GM23338 (cell line): ENCODE data around the gene B3GAT2. TPM values are rescaled to one million over a fixed set of nuclear protein-coding genes. Genes with fewer than 3 reads are reported as not detected.
A peak's percentile ranks its signal among the peaks of the same experiment; 100 is the strongest.

Source experiments
- ATAC-seq: fragments of 200-7000 bp; cut with Tn5 transposase; 3 replicates; pipeline ENCODE4 v1.9.1; 2020
- DNase-seq: peaks from one replicate; pipeline ENCODE4 v3.0.0-alpha.2; 2015; ENCODE audit warnings: low spot score
- H2AFZ ChIP-seq: fragments of 200-600 bp; sonication (generic); 2 replicates; pipeline ENCODE4 v1.8.0; 2016; ENCODE audit warnings: antibody characterized with exemption, mild to moderate bottlenecking, moderate library complexity
- H3F3A ChIP-seq: fragments of 200-600 bp; sonication (generic); replicated peaks from 2 replicates; pipeline ENCODE4 v1.8.0; 2017; ENCODE audit warnings: antibody characterized with exemption, mixed run types, low read depth
- H3K27ac ChIP-seq: fragments of 200-600 bp; sonication (generic); 2 replicates; pipeline ENCODE4 v1.6.1; 2016; ENCODE audit warnings: low read depth
- H3K27me3 ChIP-seq: fragments of 200-600 bp; sonication (generic); 2 replicates; pipeline ENCODE4 v1.8.0; 2016; ENCODE audit warnings: mild to moderate bottlenecking, mixed run types, moderate library complexity; ENCODE audit not compliant: insufficient read depth
- H3K36me3 ChIP-seq: fragments of 200-600 bp; sonication (generic); 2 replicates; pipeline ENCODE4 v1.8.0; 2016; ENCODE audit warnings: mild to moderate bottlenecking; ENCODE audit not compliant: insufficient read depth
- H3K4me1 ChIP-seq: fragments of 200-600 bp; sonication (generic); 2 replicates; pipeline ENCODE4 v1.8.0; 2016; ENCODE audit warnings: mild to moderate bottlenecking, moderate library complexity; ENCODE audit not compliant: insufficient read depth
- H3K4me2 ChIP-seq: fragments of 200-600 bp; sonication (generic); 2 replicates; pipeline ENCODE4 v1.7.1; 2017; ENCODE audit warnings: mixed run types
- H3K4me3 ChIP-seq: fragments of 200-600 bp; sonication (generic); 2 replicates; pipeline ENCODE4 v1.6.1; 2016; ENCODE audit warnings: mixed run types
- H3K79me2 ChIP-seq: fragments of 200-600 bp; sonication (generic); replicated peaks from 2 replicates; pipeline ENCODE4 v1.8.0; 2017; ENCODE audit warnings: mild to moderate bottlenecking; ENCODE audit not compliant: insufficient read depth
- H3K9me2 ChIP-seq: fragments of 200-600 bp; sonication (generic); 2 replicates; pipeline ENCODE4 v1.8.0; 2017; ENCODE audit not compliant: insufficient read depth
- H4K20me1 ChIP-seq: fragments of 200-600 bp; sonication (generic); replicated peaks from 2 replicates; pipeline ENCODE4 v1.8.0; 2017; ENCODE audit warnings: mild to moderate bottlenecking; ENCODE audit not compliant: insufficient read depth
- H3K27ac Mint-ChIP-seq: 2 replicates; pipeline ENCODE4 v1.8.0; 2020; ENCODE audit warnings: inconsistent platforms, mild to moderate bottlenecking, moderate library complexity, mixed read lengths
- H3K27me3 Mint-ChIP-seq: 3 replicates; pipeline ENCODE4 v1.8.0; 2022; ENCODE audit warnings: low read depth, mild to moderate bottlenecking, moderate library complexity, mixed read lengths, inconsistent platforms; ENCODE audit not compliant: insufficient read depth, poor library complexity
- H3K36me3 Mint-ChIP-seq: 3 replicates; pipeline ENCODE4 v1.8.0; 2021; ENCODE audit warnings: low read depth, mild to moderate bottlenecking, inconsistent platforms, moderate library complexity, mixed read lengths
- H3K4me1 Mint-ChIP-seq: 3 replicates; pipeline ENCODE4 v1.8.0; 2020; ENCODE audit warnings: mild to moderate bottlenecking, inconsistent platforms, mixed read lengths
- H3K4me3 Mint-ChIP-seq: 3 replicates; pipeline ENCODE4 v1.8.0; 2021; ENCODE audit warnings: moderate library complexity, mild to moderate bottlenecking, inconsistent platforms, mixed read lengths
- H3K9me3 Mint-ChIP-seq: 3 replicates; pipeline ENCODE4 v1.8.0; 2020; ENCODE audit warnings: moderate library complexity, mild to moderate bottlenecking, inconsistent platforms, mixed read lengths
- CREB1 ChIP-seq: fragments of 250-450 bp; sonication (Bioruptor Pico); IDR thresholded peaks from 2 replicates; pipeline ENCODE4 v1.5.0; 2020; ENCODE audit warnings: low read depth, mild to moderate bottlenecking, moderate library complexity
- EZH2 ChIP-seq: fragments of 200-600 bp; sonication (generic); IDR thresholded peaks from one replicate; pipeline ENCODE4 v1.8.0; 2017; ENCODE audit warnings: antibody characterized with exemption, mild to moderate bottlenecking, low read depth; ENCODE audit not compliant: unreplicated experiment
- EZH2phosphoT487 ChIP-seq: fragments of 200-600 bp; sonication (generic); IDR thresholded peaks from one replicate; pipeline ENCODE4 v1.8.1; 2018; ENCODE audit warnings: antibody characterized with exemption; ENCODE audit not compliant: unreplicated experiment
- JUNB ChIP-seq: IDR thresholded peaks from one replicate; pipeline ENCODE4 v1.6.1; 2016; ENCODE audit warnings: antibody characterized with exemption; ENCODE audit not compliant: unreplicated experiment
- NANOG ChIP-seq: IDR thresholded peaks from 2 replicates; pipeline ENCODE4 v1.6.1; 2016; ENCODE audit warnings: antibody characterized with exemption, borderline replicate concordance
- POLR2AphosphoS5 ChIP-seq: IDR thresholded peaks from 2 replicates; pipeline ENCODE4 v1.6.1; 2016; ENCODE audit warnings: antibody characterized with exemption, low read depth
- REST ChIP-seq: IDR thresholded peaks from one replicate; pipeline ENCODE4 v1.6.1; 2018; ENCODE audit warnings: antibody characterized with exemption; ENCODE audit not compliant: unreplicated experiment
- STAT1 ChIP-seq: IDR thresholded peaks from one replicate; pipeline ENCODE4 v1.6.1; 2016; ENCODE audit warnings: antibody characterized with exemption; ENCODE audit not compliant: unreplicated experiment
- ZNF114 ChIP-seq: fragments of 250-450 bp; sonication (Bioruptor Pico); IDR thresholded peaks from 2 replicates; pipeline ENCODE4 v1.5.0; 2020; ENCODE audit warnings: mild to moderate bottlenecking, moderate library complexity
- ZNF331 ChIP-seq: fragments of 250-450 bp; sonication (Bioruptor Pico); IDR thresholded peaks from 2 replicates; pipeline ENCODE4 v1.5.0; 2020; ENCODE audit warnings: low read depth, mild to moderate bottlenecking, moderate library complexity
- ZNF462 ChIP-seq: fragments of 250-450 bp; sonication (Bioruptor Pico); IDR thresholded peaks from 2 replicates; pipeline ENCODE4 v1.5.0; 2020; ENCODE audit warnings: mild to moderate bottlenecking, moderate library complexity
- polyA plus RNA-seq: library from polyadenylated mRNA; unstranded; fragments of >200 nt; fragmentation: Nextera tagmentation; extraction: Ambion mirVana; gene quantifications from 2 replicates; pipeline ENCODE4 v1.2.1, GENCODE V29; 2016
- total RNA-seq: library from RNA; depleted of rRNA; stranded (reverse); fragments of >200 nt; shearing (Covaris generic); gene quantifications from 2 replicates; pipeline ENCODE4 v1.2.3, GENCODE V29; 2014
- TF ChIP-seq, protein P1 (sequence below), 2 experiments: fragments of 200-600 bp in 1 of 2; sonication (generic) in 1 of 2; conservative IDR thresholded peaks; 2 replicates each; pipeline versions ENCODE4 v1.5.1 to v1.6.1; 2016 to 2017; ENCODE audit warnings: antibody characterized with exemption in 2 of 2, low read depth in 2 of 2, mild to moderate bottlenecking in 2 of 2, moderate library complexity in 1 of 2
- TF ChIP-seq, protein P2 (sequence below): IDR thresholded peaks from 2 replicates; pipeline ENCODE4 v1.6.1; 2016; ENCODE audit warnings: antibody characterized with exemption

The B3GAT2 gene
- total and polyA plus RNA-seq, 2 experiments from 2014 or later: 1.7 to 1.8 TPM

DNA sequence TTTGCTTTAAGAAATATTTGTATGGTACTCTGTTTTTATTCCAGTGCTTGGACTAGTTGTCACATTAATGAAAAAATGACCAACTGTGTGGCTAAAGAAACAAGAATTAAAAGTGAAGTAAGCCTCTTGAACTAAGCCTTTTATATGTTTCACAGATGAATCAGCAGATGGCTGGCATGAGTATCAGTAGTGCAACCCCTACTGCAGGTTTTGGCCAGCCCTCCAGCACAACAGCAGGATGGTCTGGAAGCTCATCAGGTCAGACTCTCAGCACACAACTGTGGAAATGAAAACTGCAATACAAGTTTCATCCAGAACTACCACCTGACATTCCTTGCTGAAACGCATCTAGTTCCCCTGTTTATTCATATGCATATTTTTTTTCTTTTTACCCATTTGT lies 96.8 kb downstream of the B3GAT2 start:
- no peak for ATAC-seq
- Mint-ChIP-seq H3K27me3 (peaks cover 1% of the 10 kb centered on the region), H3K27ac (peak overlapping the region; percentile 65), H3K4me1 (peaks cover 16% of the 10 kb centered on the region), H3K4me3 (no peak overlapping the region), H3K9me3 (no peaks in the 10 kb centered on the region), H3K36me3 (no peaks in the 10 kb centered on the region)
- H3K36me3 ChIP-seq: no peaks in the 10 kb centered on the region
- H3K27me3 ChIP-seq: no peaks in the 10 kb centered on the region
- H3K79me2 ChIP-seq: no peaks in the 10 kb centered on the region
- H3K4me2 ChIP-seq: no peak overlapping the region
- H3K4me1 ChIP-seq: peaks cover 7% of the 10 kb centered on the region
- no peaks in the 10 kb centered on the region for H3K9me2 ChIP-seq
- no peaks in the 10 kb centered on the region for H3F3A ChIP-seq
- H2AFZ ChIP-seq: no peak overlapping the region
- H3K4me3 ChIP-seq: no peak overlapping the region
- TF ChIP-seq ZNF462 (CRISPR knock-in tag) (no peak), ZNF114 (CRISPR knock-in tag) (no peak), REST (no peak), POLR2AphosphoS5 (no peak), ZNF331 (CRISPR knock-in tag) (no peak), JUNB (no peak), EZH2phosphoT487 (no peak), STAT1 (no peak), CREB1 (no peak), NANOG (no peak), EZH2 (no peak)
- TF ChIP-seq, protein P1, sequence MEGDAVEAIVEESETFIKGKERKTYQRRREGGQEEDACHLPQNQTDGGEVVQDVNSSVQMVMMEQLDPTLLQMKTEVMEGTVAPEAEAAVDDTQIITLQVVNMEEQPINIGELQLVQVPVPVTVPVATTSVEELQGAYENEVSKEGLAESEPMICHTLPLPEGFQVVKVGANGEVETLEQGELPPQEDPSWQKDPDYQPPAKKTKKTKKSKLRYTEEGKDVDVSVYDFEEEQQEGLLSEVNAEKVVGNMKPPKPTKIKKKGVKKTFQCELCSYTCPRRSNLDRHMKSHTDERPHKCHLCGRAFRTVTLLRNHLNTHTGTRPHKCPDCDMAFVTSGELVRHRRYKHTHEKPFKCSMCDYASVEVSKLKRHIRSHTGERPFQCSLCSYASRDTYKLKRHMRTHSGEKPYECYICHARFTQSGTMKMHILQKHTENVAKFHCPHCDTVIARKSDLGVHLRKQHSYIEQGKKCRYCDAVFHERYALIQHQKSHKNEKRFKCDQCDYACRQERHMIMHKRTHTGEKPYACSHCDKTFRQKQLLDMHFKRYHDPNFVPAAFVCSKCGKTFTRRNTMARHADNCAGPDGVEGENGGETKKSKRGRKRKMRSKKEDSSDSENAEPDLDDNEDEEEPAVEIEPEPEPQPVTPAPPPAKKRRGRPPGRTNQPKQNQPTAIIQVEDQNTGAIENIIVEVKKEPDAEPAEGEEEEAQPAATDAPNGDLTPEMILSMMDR (conservative IDR thresholded peaks at IDR 0.05; ENCODE audit: low read depth in 2 of 2): no peak
- TF ChIP-seq, protein P2, sequence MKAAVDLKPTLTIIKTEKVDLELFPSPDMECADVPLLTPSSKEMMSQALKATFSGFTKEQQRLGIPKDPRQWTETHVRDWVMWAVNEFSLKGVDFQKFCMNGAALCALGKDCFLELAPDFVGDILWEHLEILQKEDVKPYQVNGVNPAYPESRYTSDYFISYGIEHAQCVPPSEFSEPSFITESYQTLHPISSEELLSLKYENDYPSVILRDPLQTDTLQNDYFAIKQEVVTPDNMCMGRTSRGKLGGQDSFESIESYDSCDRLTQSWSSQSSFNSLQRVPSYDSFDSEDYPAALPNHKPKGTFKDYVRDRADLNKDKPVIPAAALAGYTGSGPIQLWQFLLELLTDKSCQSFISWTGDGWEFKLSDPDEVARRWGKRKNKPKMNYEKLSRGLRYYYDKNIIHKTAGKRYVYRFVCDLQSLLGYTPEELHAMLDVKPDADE: no peak
- DNase-seq: no peak
- no peaks in the 10 kb centered on the region for H4K20me1 ChIP-seq
- H3K27ac ChIP-seq: no peak overlapping the region
